ENCODE results near the gene SNAI1.

DNA sequence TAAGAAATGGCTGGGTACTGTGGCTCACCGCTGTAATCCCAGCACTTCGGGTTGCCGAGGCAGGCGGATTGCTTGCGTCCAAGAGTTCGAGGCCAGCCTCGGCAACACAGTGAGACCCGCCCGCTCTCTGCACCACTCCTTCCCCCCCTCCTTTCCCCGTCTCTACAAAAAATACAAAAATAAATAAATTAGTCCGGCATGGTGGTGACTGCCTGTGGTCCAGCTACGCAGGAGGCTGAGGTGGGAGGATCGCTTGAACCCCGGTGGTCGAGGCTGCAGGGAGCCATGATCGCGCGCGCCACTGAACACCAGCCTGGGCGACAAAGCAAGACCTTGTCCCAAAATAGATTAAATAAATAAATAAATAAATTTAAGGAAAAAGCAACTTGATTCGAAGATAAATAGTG is 47.0 kb upstream of the SNAI1 start:
- TF ChIP-seq, protein P1, sequence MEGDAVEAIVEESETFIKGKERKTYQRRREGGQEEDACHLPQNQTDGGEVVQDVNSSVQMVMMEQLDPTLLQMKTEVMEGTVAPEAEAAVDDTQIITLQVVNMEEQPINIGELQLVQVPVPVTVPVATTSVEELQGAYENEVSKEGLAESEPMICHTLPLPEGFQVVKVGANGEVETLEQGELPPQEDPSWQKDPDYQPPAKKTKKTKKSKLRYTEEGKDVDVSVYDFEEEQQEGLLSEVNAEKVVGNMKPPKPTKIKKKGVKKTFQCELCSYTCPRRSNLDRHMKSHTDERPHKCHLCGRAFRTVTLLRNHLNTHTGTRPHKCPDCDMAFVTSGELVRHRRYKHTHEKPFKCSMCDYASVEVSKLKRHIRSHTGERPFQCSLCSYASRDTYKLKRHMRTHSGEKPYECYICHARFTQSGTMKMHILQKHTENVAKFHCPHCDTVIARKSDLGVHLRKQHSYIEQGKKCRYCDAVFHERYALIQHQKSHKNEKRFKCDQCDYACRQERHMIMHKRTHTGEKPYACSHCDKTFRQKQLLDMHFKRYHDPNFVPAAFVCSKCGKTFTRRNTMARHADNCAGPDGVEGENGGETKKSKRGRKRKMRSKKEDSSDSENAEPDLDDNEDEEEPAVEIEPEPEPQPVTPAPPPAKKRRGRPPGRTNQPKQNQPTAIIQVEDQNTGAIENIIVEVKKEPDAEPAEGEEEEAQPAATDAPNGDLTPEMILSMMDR (conservative IDR thresholded peaks at IDR 0.05; ENCODE audit: low read depth, low read length) = no peak
- TF ChIP-seq EZH2 (IDR thresholded peaks at IDR 0.05; ENCODE audit: borderline replicate concordance, low read depth, low read length, poor library complexity, severe bottlenecking) = no peak
